Caco-2 (cell line): ENCODE results near the gene MYBPC3. TPM values are rescaled to one million over a fixed set of nuclear protein-coding genes. Genes with fewer than 3 reads are reported as not detected.

Experiments used
- BruUV-seq: library from RNA; stranded (reverse); fragments of 400-500 nt; replicated peaks from 2 replicates; lab custom pipeline; 2021; lab: Mats Ljungman, UMichigan
- CTCF ChIA-PET: fragments of 300-600 bp; sonication (Branson Sonifier 250); formaldehyde crosslinking; loops from one replicate; lab custom pipeline; 2022; ENCODE audit warnings: antibody characterized with exemption; lab: Charles Lee
- POLR2A ChIA-PET: fragments of 300-600 bp; sonication (Branson Sonifier 250); formaldehyde crosslinking; loops from one replicate; lab custom pipeline; 2022; ENCODE audit warnings: antibody characterized with exemption; lab: Charles Lee
- DNase-seq, 2 experiments: peaks; one replicate each; pipeline versions ENCODE4 v3.0.0 to v3.0.0-alpha.2; 2020 to 2022
- H3K27me3 ChIP-seq: replicated peaks from 2 replicates; pipeline ENCODE4 v1.6.0; 2011; ENCODE audit warnings: low read length; ENCODE audit not compliant: control insufficient read depth, insufficient read depth
- H3K36me3 ChIP-seq: 2 replicates; pipeline ENCODE4 v1.5.1; 2011; ENCODE audit warnings: low read length; ENCODE audit not compliant: control insufficient read depth, insufficient read depth
- H3K4me1 ChIP-seq: fragments of 250-450 bp; sonication (Bioruptor Pico); 2 replicates; pipeline ENCODE4 v1.5.1; 2020; ENCODE audit warnings: mild to moderate bottlenecking
- H3K4me3 ChIP-seq: 2 replicates; pipeline ENCODE4 v1.5.1; 2011; ENCODE audit warnings: low read depth, mild to moderate bottlenecking, control low read depth, low read length
- H3K9me3 ChIP-seq: fragments of 250-450 bp; sonication (Bioruptor Pico); 2 replicates; pipeline ENCODE4 v1.5.1; 2020; ENCODE audit warnings: mild to moderate bottlenecking, moderate library complexity
- H3K27ac Mint-ChIP-seq: one replicate; pipeline ENCODE4 v1.8.0; 2022; ENCODE audit warnings: mixed read lengths; ENCODE audit not compliant: unreplicated experiment
- H3K27me3 Mint-ChIP-seq: one replicate; pipeline ENCODE4 v1.8.0; 2022; ENCODE audit warnings: mixed read lengths; ENCODE audit not compliant: insufficient read depth, unreplicated experiment
- H3K36me3 Mint-ChIP-seq: one replicate; pipeline ENCODE4 v1.8.0; 2022; ENCODE audit warnings: mild to moderate bottlenecking, mixed read lengths; ENCODE audit not compliant: insufficient read depth, unreplicated experiment
- H3K4me1 Mint-ChIP-seq: one replicate; pipeline ENCODE4 v1.8.0; 2022; ENCODE audit warnings: low read depth, mixed read lengths; ENCODE audit not compliant: unreplicated experiment
- H3K4me3 Mint-ChIP-seq: one replicate; pipeline ENCODE4 v1.8.0; 2022; ENCODE audit warnings: mild to moderate bottlenecking, moderate library complexity, mixed read lengths; ENCODE audit not compliant: unreplicated experiment
- H3K9me3 Mint-ChIP-seq: one replicate; pipeline ENCODE4 v1.8.0; 2022; ENCODE audit warnings: mixed read lengths; ENCODE audit not compliant: unreplicated experiment
- intact Hi-C: fragments of 100-400 bp; cut with micrococcal nuclease; formaldehyde crosslinking; loops from one replicate; pipeline ENCODE4 v1.10.0; 2022; ENCODE audit not compliant: unreplicated experiment
- total RNA-seq: library from RNA; stranded (reverse); gene quantifications from 2 replicates; pipeline ENCODE4 v1.2.3, GENCODE V29; 2022
- TF ChIP-seq, protein P1 (sequence below), 2 experiments: fragments of 200-600 bp in 1 of 2; IDR thresholded peaks; 1 replicate in 1 of 2; 2 replicates in 1 of 2; pipeline versions ENCODE4 v1.5.1 to v1.8.0; 2011 to 2022; ENCODE audit warnings: antibody characterized with exemption in 1 of 2, control low read depth in 1 of 2, inconsistent platforms in 1 of 2, low read depth in 1 of 2, low read length in 1 of 2, mild to moderate bottlenecking in 1 of 2, moderate library complexity in 1 of 2; ENCODE audit not compliant: insufficient read depth in 1 of 2, severe bottlenecking in 1 of 2, unreplicated experiment in 1 of 2

The MYBPC3 gene
- total RNA-seq, 1 experiment from 2014 or later = not detected

DNA sequence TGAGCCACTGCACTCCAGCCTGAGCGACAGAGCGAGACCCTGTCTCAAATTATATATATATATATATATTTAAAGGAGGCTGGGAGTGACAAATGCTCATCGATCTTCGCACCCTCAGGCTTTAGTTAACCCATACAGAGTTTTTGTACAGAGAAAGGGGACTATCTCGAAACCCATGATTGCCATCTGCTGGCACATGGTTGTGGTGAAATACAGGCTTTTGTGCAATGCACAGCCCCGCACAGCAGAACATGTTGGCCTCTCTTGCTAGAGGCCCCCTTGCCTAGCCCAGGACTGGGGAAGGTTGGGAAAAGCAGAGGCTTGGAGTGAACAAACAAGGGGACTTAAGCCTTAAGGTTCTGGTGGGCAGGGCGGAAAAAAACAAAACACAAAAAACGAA, 3.6 kb downstream of the MYBPC3 start:
- no peaks in the 10 kb centered on the region for H3K36me3 Mint-ChIP-seq
- H3K4me1 ChIP-seq = no peaks in the 10 kb centered on the region
- DNase-seq = peak; percentile 55 to 62
- no peak overlapping the region for H3K4me3 Mint-ChIP-seq
- no peaks in the 10 kb centered on the region for H3K36me3 ChIP-seq
- H3K9me3 ChIP-seq = no peaks in the 10 kb centered on the region
- peaks cover 5% of the 10 kb centered on the region for H3K4me1 Mint-ChIP-seq
- no peaks in the 10 kb centered on the region for H3K9me3 Mint-ChIP-seq
- BruUV-seq = no TSS peak
- POLR2A ChIA-PET = interaction anchor here (0.6 kb wide), 1 partner anchor 19 kb away, joined by 5 read pairs; no protein-coding TSS in a partner anchor
- intact Hi-C loops = no loop called here
- no peak overlapping the region for H3K27ac Mint-ChIP-seq
- TF ChIP-seq, protein P1, sequence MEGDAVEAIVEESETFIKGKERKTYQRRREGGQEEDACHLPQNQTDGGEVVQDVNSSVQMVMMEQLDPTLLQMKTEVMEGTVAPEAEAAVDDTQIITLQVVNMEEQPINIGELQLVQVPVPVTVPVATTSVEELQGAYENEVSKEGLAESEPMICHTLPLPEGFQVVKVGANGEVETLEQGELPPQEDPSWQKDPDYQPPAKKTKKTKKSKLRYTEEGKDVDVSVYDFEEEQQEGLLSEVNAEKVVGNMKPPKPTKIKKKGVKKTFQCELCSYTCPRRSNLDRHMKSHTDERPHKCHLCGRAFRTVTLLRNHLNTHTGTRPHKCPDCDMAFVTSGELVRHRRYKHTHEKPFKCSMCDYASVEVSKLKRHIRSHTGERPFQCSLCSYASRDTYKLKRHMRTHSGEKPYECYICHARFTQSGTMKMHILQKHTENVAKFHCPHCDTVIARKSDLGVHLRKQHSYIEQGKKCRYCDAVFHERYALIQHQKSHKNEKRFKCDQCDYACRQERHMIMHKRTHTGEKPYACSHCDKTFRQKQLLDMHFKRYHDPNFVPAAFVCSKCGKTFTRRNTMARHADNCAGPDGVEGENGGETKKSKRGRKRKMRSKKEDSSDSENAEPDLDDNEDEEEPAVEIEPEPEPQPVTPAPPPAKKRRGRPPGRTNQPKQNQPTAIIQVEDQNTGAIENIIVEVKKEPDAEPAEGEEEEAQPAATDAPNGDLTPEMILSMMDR (IDR thresholded peaks at IDR 0.05; ENCODE audit: insufficient read depth in 1 of 2, low read depth in 1 of 2, low read length in 1 of 2, severe bottlenecking in 1 of 2, unreplicated experiment in 1 of 2) = peak in 1 of 2 experiments; percentile 52
- H3K27me3 ChIP-seq = no peaks in the 10 kb centered on the region
- CTCF ChIA-PET = no interaction called here
- no peaks in the 10 kb centered on the region for H3K27me3 Mint-ChIP-seq
- no peak overlapping the region for H3K4me3 ChIP-seq

DNA sequence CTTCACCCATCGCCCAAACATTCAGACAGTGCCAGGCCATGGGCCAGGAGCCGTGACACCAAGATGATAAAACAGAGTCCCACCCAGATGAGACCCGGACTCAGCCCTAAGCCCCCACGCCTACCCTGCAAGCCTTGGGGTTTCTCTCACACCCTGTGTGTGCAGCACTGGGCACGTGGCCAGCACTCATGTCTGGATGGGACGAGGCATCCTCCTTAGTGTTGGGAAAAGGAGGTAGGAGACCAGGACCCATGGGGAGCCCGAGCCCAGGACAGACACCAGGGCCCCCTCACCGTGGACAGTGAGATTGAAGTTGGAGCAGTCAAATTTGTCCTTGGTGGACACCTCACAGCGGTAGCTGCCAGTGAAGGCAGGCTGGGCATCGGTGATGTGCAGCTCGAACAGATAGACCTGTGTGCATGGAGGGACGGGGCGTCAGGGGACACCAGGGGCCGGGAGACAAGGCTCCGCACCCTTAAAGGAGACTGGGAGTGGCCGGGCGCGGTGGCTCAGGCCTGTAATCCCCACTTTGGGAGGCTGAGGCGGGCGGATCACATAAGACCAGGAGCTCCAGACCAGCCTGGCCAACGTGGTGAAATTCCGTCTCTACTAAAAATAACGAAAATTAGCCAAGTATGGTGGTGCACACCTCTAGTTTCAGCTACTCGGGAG, 4.2 kb downstream of the MYBPC3 start:
- Histone ChIP-seq H3K36me3 (no peaks in the 10 kb centered on the region), H3K4me3 (no peak overlapping the region), H3K9me3 (no peaks in the 10 kb centered on the region), H3K27me3 (no peaks in the 10 kb centered on the region), H3K4me1 (no peaks in the 10 kb centered on the region)
- DNase-seq = no peak
- Mint-ChIP-seq H3K9me3 (no peaks in the 10 kb centered on the region), H3K36me3 (no peaks in the 10 kb centered on the region), H3K27me3 (no peaks in the 10 kb centered on the region), H3K4me1 (peaks cover 5% of the 10 kb centered on the region), H3K27ac (no peak overlapping the region), H3K4me3 (no peak overlapping the region)
- POLR2A ChIA-PET = interaction anchor here (0.6 kb wide), 1 partner anchor 18 kb away, joined by 5 read pairs; no protein-coding TSS in a partner anchor
- no TSS peak for BruUV-seq
- CTCF ChIA-PET = no interaction called here
- TF ChIP-seq, protein P1 (IDR thresholded peaks at IDR 0.05; ENCODE audit: insufficient read depth in 1 of 2, low read depth in 1 of 2, low read length in 1 of 2, severe bottlenecking in 1 of 2, unreplicated experiment in 1 of 2) = no peak
- intact Hi-C loops = no loop called here

DNA sequence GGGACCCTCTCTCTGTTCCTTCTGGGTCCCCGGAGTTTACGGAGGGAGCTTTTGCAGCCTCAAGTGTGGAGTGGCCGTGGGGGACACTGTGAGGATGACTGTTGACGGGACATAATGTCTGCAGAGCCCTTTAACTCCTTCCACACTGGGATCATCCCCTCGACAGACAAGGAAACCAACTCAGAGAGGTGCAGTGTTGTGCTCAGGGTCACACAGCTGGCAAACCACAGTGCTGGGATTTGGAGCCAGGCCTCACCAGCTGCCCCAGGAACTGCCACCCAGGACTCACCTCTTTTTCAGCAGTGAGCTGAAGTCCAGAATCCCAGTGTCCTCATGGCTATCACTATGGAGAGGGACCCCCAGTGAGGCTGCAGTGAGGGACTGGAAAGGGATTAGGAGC, 5.4 kb downstream of the MYBPC3 start:
- H3K4me3 Mint-ChIP-seq = no peak overlapping the region
- CTCF ChIA-PET = interaction anchor here (1.2 kb wide), 1 partner anchor 8 kb away, joined by 3 read pairs; no protein-coding TSS in a partner anchor
- BruUV-seq = no TSS peak
- no peak overlapping the region for H3K4me3 ChIP-seq
- H3K27ac Mint-ChIP-seq = no peak overlapping the region
- POLR2A ChIA-PET = no interaction called here
- no peaks in the 10 kb centered on the region for H3K9me3 ChIP-seq
- TF ChIP-seq, protein P1 (IDR thresholded peaks at IDR 0.05; ENCODE audit: insufficient read depth in 1 of 2, low read depth in 1 of 2, low read length in 1 of 2, severe bottlenecking in 1 of 2, unreplicated experiment in 1 of 2) = no peak
- no peaks in the 10 kb centered on the region for H3K36me3 Mint-ChIP-seq
- H3K36me3 ChIP-seq = no peaks in the 10 kb centered on the region
- intact Hi-C loops = no loop called here
- peaks cover 5% of the 10 kb centered on the region for H3K4me1 Mint-ChIP-seq
- DNase-seq = no peak
- no peaks in the 10 kb centered on the region for H3K9me3 Mint-ChIP-seq
- H3K4me1 ChIP-seq = no peaks in the 10 kb centered on the region
- H3K27me3 Mint-ChIP-seq = no peaks in the 10 kb centered on the region
- H3K27me3 ChIP-seq = no peaks in the 10 kb centered on the region
